ENCODE data around the gene DHX16. TPM values are rescaled to one million over a fixed set of nuclear protein-coding genes. Genes with fewer than 3 reads are reported as not detected.

DHX16 gene
- total and polyA plus RNA-seq, 4 donors, result 17.9 to 35.2 (median 30.3) TPM

DNA sequence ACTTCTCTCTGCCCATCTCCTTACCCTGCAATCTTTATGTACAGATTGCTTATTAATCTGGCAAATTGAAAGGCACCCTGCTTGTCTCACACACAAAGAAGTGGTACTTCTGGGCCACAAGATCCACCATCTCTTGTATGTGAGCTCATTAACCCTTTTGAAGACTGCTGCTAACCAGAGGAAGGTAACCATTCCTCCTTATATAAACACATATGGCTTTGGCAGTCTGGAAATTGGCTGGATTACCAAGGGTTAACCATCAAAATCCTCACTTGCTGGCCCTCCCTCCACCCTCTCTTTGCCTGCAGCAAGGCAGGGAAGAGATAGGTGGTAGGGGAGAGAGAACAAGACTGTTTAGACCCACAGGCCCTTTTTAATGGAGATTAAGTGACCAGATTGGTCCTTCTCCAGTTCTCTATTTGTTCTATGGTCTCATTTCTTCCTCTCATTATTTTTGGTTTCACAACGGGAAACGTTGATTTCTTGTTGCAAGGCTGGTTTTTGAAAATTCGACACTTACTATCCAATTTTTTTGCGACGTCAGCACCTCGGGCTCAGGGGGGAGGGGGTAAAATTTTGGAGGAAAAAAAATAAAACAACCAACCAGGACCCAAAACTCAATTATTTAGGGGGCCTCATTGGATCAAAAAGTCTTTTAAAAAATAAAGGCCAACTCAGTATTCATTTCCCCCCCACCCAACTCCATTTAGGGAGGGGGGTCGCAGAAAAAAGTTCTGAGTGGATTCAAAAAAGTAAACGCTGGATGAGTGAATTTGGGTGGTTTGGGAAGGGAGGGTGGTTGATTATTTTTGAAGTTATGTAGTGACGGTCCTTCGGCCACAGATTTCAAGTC is 56.6 kb downstream of the DHX16 start:
- Histone ChIP-seq H3K27ac (ENCODE audit: low read depth, low read length) (peak overlapping the region; percentile 99), H3K9me3 (ENCODE audit: control insufficient read depth, insufficient read depth, low read length) (no peaks in the 10 kb centered on the region), H3K27me3 (ENCODE audit: control insufficient read depth, insufficient read depth, low read length) (no peaks in the 10 kb centered on the region), H3K36me3 (ENCODE audit: control insufficient read depth, insufficient read depth, low read length) (peaks cover 22% of the 10 kb centered on the region), H3K4me3 (ENCODE audit: low read depth, low read length) (peak overlapping the region; percentile 96), H3K4me1 (ENCODE audit: control insufficient read depth, insufficient read depth, low read length) (peaks cover 9% of the 10 kb centered on the region)
- DNase-seq (ENCODE audit: low read depth in 4 of 6, low spot score in 6 of 6), result peak in 3 of 6 donors; percentile 43 to 92 (median 85)
- 0% methylated on average over 3 of the region's 10 CpGs for WGBS (ENCODE audit: insufficient coverage)

DNA sequence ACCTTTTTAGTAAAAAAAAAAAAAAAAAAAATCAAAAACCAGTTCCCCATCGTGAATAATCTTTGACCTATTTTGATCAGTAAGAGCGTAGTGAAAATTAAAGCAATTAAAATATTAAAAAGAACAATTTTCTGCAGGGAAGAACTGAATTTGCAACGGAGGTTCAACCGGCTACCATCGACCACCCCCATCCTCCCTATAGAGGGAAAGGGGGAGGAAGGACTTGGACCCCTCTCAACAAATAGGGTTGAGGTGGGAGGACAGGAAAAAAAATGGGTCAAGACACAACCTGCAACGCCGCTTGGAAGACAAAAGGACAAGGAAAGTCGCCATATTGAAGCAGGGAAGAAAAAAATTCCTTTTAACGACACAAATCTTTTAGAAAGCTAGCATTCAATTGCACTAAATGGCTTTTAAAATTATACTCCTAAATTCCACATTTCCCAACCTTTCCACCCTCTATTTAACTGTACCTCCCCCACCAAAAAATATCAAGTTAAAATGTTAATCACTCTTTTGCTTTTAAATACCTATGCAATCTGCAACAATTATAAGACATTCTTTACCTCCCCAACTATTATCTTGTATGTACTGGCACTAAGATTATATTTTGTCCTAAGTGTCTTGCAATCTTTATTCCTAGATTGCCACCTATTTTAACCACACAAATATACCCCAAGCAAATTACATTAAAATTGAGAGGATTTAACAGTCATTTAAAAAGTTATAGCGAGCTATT is 57.4 kb downstream of the DHX16 start:
- Histone ChIP-seq H3K27ac (ENCODE audit: low read depth, low read length) (peak overlapping the region; percentile 99), H3K36me3 (ENCODE audit: control insufficient read depth, insufficient read depth, low read length) (peaks cover 18% of the 10 kb centered on the region), H3K27me3 (ENCODE audit: control insufficient read depth, insufficient read depth, low read length) (no peaks in the 10 kb centered on the region), H3K4me1 (ENCODE audit: control insufficient read depth, insufficient read depth, low read length) (peaks cover 11% of the 10 kb centered on the region), H3K4me3 (ENCODE audit: low read depth, low read length) (peak overlapping the region; percentile 96), H3K9me3 (ENCODE audit: control insufficient read depth, insufficient read depth, low read length) (no peaks in the 10 kb centered on the region)
- 0% methylated on average over 2 of the region's 10 CpGs for WGBS (ENCODE audit: insufficient coverage)
- DNase-seq (ENCODE audit: low read depth in 4 of 6, low spot score in 6 of 6), result peak; percentile 61 to 97 (median 74)

DNA sequence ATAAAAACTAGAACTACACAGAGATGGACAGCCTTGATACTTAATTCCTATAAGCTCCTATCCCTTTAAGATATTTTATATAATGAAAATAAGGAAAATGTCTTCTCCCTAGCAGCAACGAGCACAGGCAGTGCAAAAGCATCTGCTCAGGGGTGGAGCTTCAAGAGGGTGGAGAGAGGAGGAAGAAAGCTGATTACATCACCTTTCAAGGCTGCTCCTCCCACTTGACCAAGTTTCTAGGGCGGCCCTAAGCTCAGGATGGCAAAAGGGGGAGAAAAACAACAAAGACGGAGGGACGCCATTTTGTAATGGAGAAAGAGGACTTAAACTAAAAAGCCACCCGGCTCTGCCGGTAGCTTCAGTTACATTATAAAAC is 58.0 kb downstream of the DHX16 start:
- H3K4me1 ChIP-seq (ENCODE audit: control insufficient read depth, insufficient read depth, low read length), result peaks cover 11% of the 10 kb centered on the region
- DNase-seq (ENCODE audit: low read depth in 4 of 6, low spot score in 6 of 6), result peak; percentile 87 to 100 (median 95)
- H3K36me3 ChIP-seq (ENCODE audit: control insufficient read depth, insufficient read depth, low read length), result peaks cover 15% of the 10 kb centered on the region
- H3K27ac ChIP-seq (ENCODE audit: low read depth, low read length), result peak overlapping the region; percentile 99
- peak overlapping the region; percentile 96 for H3K4me3 ChIP-seq (ENCODE audit: low read depth, low read length)
- no peaks in the 10 kb centered on the region for H3K9me3 ChIP-seq (ENCODE audit: control insufficient read depth, insufficient read depth, low read length)
- H3K27me3 ChIP-seq (ENCODE audit: control insufficient read depth, insufficient read depth, low read length), result no peaks in the 10 kb centered on the region
- no CpG with 5 or more reads among the region's 6 CpGs for WGBS (ENCODE audit: insufficient coverage)

DNA sequence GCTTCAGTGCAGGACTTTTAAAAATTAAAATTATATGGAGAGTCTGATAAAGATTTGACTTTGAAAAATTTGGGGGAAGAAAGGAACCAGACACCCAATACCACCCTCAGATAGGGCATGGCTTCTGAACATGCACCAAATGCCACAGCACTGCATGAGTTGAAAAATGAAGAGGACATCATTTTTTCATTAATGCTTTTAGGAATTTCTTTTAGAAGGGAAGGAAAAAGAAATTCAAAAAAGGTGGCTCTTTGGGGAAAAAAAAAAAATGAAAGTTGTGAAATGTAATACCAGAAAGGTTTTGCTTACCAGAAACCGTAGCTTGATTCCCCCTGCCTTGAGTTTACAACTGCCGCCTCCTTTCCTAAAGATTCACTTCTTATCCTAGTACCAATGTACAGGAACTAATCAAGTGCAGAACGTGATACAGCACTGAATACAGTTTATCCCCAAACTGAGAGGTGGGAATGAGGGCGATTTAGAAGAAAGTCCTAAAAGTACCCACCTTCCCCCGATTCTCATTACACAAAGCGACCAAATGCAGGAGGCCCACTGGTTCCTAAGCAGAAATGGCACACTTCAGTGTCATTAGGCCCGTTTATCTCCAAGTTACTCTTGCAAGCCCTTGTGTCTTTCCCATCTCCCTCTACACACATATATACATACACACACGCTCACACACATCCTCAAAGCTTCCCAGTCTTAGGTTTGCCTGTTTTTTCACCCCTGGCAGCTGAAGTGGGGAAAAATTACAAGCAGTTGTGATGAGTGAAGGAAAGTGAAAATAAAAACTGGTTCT is 58.6 kb downstream of the DHX16 start:
- H3K9me3 ChIP-seq (ENCODE audit: control insufficient read depth, insufficient read depth, low read length), result no peaks in the 10 kb centered on the region
- no peaks in the 10 kb centered on the region for H3K27me3 ChIP-seq (ENCODE audit: control insufficient read depth, insufficient read depth, low read length)
- H3K4me3 ChIP-seq (ENCODE audit: low read depth, low read length), result peak overlapping the region; percentile 96
- peaks cover 12% of the 10 kb centered on the region for H3K36me3 ChIP-seq (ENCODE audit: control insufficient read depth, insufficient read depth, low read length)
- DNase-seq (ENCODE audit: low read depth in 4 of 6, low spot score in 6 of 6), result no peak
- H3K4me1 ChIP-seq (ENCODE audit: control insufficient read depth, insufficient read depth, low read length), result peaks cover 11% of the 10 kb centered on the region
- WGBS (ENCODE audit: insufficient coverage), result 20% methylated on average over 3 of the region's 8 CpGs
- peak overlapping the region; percentile 99 for H3K27ac ChIP-seq (ENCODE audit: low read depth, low read length)

DNA sequence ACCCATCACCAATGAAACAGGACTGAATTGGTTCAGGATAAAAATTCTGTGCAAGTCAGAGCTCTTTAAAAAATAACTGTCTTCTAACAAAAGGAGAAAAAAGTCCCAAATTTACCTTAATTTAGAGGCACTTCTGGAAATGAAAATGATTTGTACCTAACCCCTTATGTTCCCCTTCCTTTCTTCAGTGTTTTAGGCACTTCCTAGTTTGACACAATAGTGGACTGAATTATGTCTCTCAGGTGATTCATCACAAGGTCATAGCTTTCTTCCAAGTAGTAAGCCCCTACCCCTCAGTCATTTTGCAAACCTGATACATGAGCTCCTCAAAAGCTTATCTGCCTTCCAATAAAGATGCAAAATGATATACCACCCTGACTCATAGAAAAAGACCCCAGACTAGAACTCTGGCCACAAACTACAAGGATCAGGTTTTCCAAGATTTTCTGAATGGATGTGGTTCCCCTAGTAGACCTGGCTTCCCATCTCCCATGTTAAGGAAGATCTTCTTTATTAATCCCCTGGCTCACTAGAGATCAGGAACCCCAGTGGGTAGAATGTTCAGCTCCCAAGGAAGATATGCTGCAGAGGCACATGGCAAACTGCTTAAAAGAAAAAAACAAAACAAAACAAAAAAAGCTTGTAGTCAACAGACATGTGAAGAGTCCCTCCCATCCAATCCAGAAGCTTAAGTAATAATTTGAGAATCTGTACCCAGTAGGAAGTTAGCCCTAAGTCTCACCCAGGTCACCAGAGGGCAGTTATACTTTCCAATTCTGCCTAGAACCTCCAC is 59.4 kb downstream of the DHX16 start:
- Histone ChIP-seq H3K27me3 (ENCODE audit: control insufficient read depth, insufficient read depth, low read length) (no peaks in the 10 kb centered on the region), H3K4me1 (ENCODE audit: control insufficient read depth, insufficient read depth, low read length) (peaks cover 5% of the 10 kb centered on the region), H3K9me3 (ENCODE audit: control insufficient read depth, insufficient read depth, low read length) (no peaks in the 10 kb centered on the region), H3K36me3 (ENCODE audit: control insufficient read depth, insufficient read depth, low read length) (peaks cover 18% of the 10 kb centered on the region), H3K4me3 (ENCODE audit: low read depth, low read length) (no peak overlapping the region), H3K27ac (ENCODE audit: low read depth, low read length) (peak overlapping the region; percentile 74)
- no peak for DNase-seq (ENCODE audit: low read depth in 4 of 6, low spot score in 6 of 6)

DNA sequence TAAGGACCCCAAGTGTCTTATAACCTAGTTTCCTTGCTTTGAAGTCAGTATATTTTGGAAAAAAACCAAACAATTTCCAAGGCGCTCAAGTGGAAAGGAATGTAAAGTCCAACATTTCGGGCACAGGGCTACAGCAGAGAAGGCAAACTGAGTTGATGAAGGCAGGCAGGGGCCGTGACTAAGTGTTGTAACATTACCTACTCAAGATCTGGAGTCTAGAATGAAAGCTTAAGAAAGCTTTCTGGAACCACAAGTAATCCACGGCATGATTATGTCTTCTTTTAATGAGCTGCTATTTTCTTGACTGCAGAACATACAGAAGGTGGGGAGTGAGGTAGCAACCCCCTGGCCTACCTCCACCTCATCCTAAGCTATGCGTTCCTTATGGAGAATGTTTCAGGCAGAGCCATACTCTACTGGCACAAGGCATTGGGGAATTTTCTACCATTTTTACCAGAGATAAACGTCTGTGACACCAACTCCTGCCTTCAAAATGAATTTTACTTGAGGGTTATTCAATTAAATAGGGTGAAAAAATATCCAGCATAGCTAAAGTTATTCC is 60.0 kb downstream of the DHX16 start:
- Histone ChIP-seq H3K4me1 (ENCODE audit: control insufficient read depth, insufficient read depth, low read length) (peaks cover 3% of the 10 kb centered on the region), H3K4me3 (ENCODE audit: low read depth, low read length) (no peak overlapping the region), H3K27ac (ENCODE audit: low read depth, low read length) (peak overlapping the region; percentile 74), H3K36me3 (ENCODE audit: control insufficient read depth, insufficient read depth, low read length) (peaks cover 25% of the 10 kb centered on the region), H3K27me3 (ENCODE audit: control insufficient read depth, insufficient read depth, low read length) (no peaks in the 10 kb centered on the region), H3K9me3 (ENCODE audit: control insufficient read depth, insufficient read depth, low read length) (no peaks in the 10 kb centered on the region)
- peak in 1 of 6 donors; percentile 51 for DNase-seq (ENCODE audit: low read depth in 4 of 6, low spot score in 6 of 6)
- WGBS (ENCODE audit: insufficient coverage), result 67% methylated on average over 4 of the region's 6 CpGs

DNA sequence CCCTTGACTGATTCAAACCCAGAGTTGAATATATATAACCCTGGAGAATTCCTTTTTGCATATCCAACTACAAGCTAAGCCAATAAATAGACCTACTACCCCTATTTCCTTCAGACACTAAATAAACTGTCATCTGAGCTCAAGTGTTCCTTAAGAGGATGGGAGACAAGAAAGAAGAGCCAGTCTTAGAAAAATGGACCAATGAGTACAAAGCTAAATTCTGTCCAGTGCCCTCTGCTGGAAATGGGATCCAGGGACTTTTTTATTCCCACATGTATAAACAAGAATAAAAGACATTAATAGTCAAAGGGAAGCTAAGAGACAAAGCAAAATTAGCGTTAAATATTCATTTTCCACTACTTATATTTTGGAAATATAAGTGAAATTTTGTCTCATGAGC is 60.6 kb downstream of the DHX16 start:
- peaks cover 26% of the 10 kb centered on the region for H3K36me3 ChIP-seq (ENCODE audit: control insufficient read depth, insufficient read depth, low read length)
- no peaks in the 10 kb centered on the region for H3K9me3 ChIP-seq (ENCODE audit: control insufficient read depth, insufficient read depth, low read length)
- H3K27me3 ChIP-seq (ENCODE audit: control insufficient read depth, insufficient read depth, low read length), result no peaks in the 10 kb centered on the region
- peak in 2 of 6 donors; percentile 43 to 57 for DNase-seq (ENCODE audit: low read depth in 4 of 6, low spot score in 6 of 6)
- H3K4me1 ChIP-seq (ENCODE audit: control insufficient read depth, insufficient read depth, low read length), result peaks cover 3% of the 10 kb centered on the region
- H3K27ac ChIP-seq (ENCODE audit: low read depth, low read length), result peak overlapping the region; percentile 74
- no peak overlapping the region for H3K4me3 ChIP-seq (ENCODE audit: low read depth, low read length)
- WGBS (ENCODE audit: insufficient coverage), result no CpG with 5 or more reads among the region's 1 CpG

DNA sequence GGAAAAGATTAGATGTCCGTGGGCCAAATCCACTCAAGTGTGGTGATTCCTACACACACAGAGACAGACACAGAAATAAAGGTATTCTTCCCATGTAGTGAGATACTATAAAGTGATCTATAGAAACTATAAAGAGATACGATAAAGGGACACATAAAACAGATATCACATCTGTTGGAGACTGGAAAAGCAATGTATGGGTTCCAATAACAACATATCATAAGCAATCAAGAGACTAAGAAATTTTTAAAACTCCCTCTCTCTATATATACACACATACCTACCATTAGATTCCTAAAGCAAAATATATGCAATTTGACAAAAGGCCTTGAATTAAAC is 61.0 kb downstream of the DHX16 start:
- Histone ChIP-seq H3K4me1 (ENCODE audit: control insufficient read depth, insufficient read depth, low read length) (peaks cover 3% of the 10 kb centered on the region), H3K36me3 (ENCODE audit: control insufficient read depth, insufficient read depth, low read length) (peaks cover 24% of the 10 kb centered on the region), H3K27me3 (ENCODE audit: control insufficient read depth, insufficient read depth, low read length) (no peaks in the 10 kb centered on the region), H3K4me3 (ENCODE audit: low read depth, low read length) (no peak overlapping the region), H3K27ac (ENCODE audit: low read depth, low read length) (no peak overlapping the region), H3K9me3 (ENCODE audit: control insufficient read depth, insufficient read depth, low read length) (no peaks in the 10 kb centered on the region)
- no CpG with 5 or more reads among the region's 2 CpGs for WGBS (ENCODE audit: insufficient coverage)
- DNase-seq (ENCODE audit: low read depth in 4 of 6, low spot score in 6 of 6), result no peak
